SK-N-SH treated with all-trans-retinoic acid at 6 μM for 48 hours (cell line): ENCODE data around the gene PTTG2.

Source experiments
- ATAC-seq: fragments of 200-7000 bp; cut with Tn5 transposase; 3 replicates; pipeline ENCODE4 v1.9.1; 2020; ENCODE audit warnings: mild to moderate bottlenecking, moderate library complexity
- ARNTL ChIP-seq: fragments of 450-650 bp; formaldehyde crosslinking; IDR thresholded peaks from 2 replicates; pipeline ENCODE4 v1.5.0; 2020; ENCODE audit warnings: low read depth, mild to moderate bottlenecking, moderate library complexity, borderline replicate concordance
- BACH2 ChIP-seq: fragments of 250-450 bp; sonication (Bioruptor Pico); IDR thresholded peaks from 2 replicates; pipeline ENCODE4 v1.9.0; 2021; ENCODE audit warnings: mild to moderate bottlenecking, borderline replicate concordance
- CREB5 ChIP-seq: fragments of 250-450 bp; sonication (Bioruptor Pico); IDR thresholded peaks from 2 replicates; pipeline ENCODE4 v1.5.1; 2020; ENCODE audit warnings: low read depth, mild to moderate bottlenecking, moderate library complexity
- CSDC2 ChIP-seq: fragments of 250-450 bp; sonication (Bioruptor Pico); IDR thresholded peaks from 2 replicates; pipeline ENCODE4 v1.5.0; 2020; ENCODE audit warnings: mild to moderate bottlenecking, moderate library complexity
- CSRNP3 ChIP-seq: fragments of 250-450 bp; sonication (Bioruptor Pico); IDR thresholded peaks from 2 replicates; pipeline ENCODE4 v1.5.1; 2021; ENCODE audit warnings: mild to moderate bottlenecking, moderate library complexity
- ESRRG ChIP-seq: fragments of 250-450 bp; sonication (Bioruptor Pico); IDR thresholded peaks from 2 replicates; pipeline ENCODE4 v1.6.1; 2021; ENCODE audit warnings: mild to moderate bottlenecking
- ISL1 ChIP-seq: fragments of 250-450 bp; sonication (Bioruptor Pico); IDR thresholded peaks from 2 replicates; pipeline ENCODE4 v2.1.2; 2022; ENCODE audit warnings: mild to moderate bottlenecking, moderate library complexity
- OSR1 ChIP-seq: fragments of 250-450 bp; sonication (Bioruptor Pico); IDR thresholded peaks from 2 replicates; pipeline ENCODE4 v1.8.0; 2022; ENCODE audit warnings: moderate library complexity, mild to moderate bottlenecking, inconsistent platforms
- PATZ1 ChIP-seq: fragments of 250-450 bp; sonication (Bioruptor Pico); IDR thresholded peaks from 2 replicates; pipeline ENCODE4 v1.8.0; 2020; ENCODE audit warnings: mild to moderate bottlenecking, moderate library complexity, borderline replicate concordance
- POU6F1 ChIP-seq: fragments of 250-450 bp; sonication (Bioruptor Pico); IDR thresholded peaks from 2 replicates; pipeline ENCODE4 v1.8.0; 2021; ENCODE audit warnings: low read depth, mild to moderate bottlenecking, moderate library complexity, borderline replicate concordance
- PPARA ChIP-seq: fragments of 250-450 bp; sonication (Bioruptor Pico); IDR thresholded peaks from 2 replicates; pipeline ENCODE4 v1.5.0; 2020; ENCODE audit warnings: mild to moderate bottlenecking, borderline replicate concordance
- SNAI2 ChIP-seq: fragments of 250-450 bp; sonication (Bioruptor Pico); IDR thresholded peaks from 2 replicates; pipeline ENCODE4 v1.5.0; 2020; ENCODE audit warnings: mild to moderate bottlenecking, moderate library complexity
- TCF4 ChIP-seq: fragments of 250-450 bp; sonication (Bioruptor Pico); IDR thresholded peaks from 2 replicates; pipeline ENCODE4 v1.8.0; 2021; ENCODE audit warnings: mild to moderate bottlenecking, moderate library complexity, borderline replicate concordance
- TOX ChIP-seq: fragments of 250-450 bp; sonication (Bioruptor Pico); IDR thresholded peaks from 2 replicates; pipeline ENCODE4 v1.8.0; 2021; ENCODE audit warnings: mild to moderate bottlenecking, moderate library complexity, borderline replicate concordance
- TSHZ2 ChIP-seq: fragments of 250-450 bp; sonication (Bioruptor Pico); IDR thresholded peaks from 2 replicates; pipeline ENCODE4 v1.5.0; 2020; ENCODE audit warnings: mild to moderate bottlenecking, moderate library complexity
- ZC3H10 ChIP-seq: fragments of 250-450 bp; sonication (Bioruptor Pico); IDR thresholded peaks from 2 replicates; pipeline ENCODE4 v1.5.1; 2021; ENCODE audit warnings: mild to moderate bottlenecking, moderate library complexity
- ZFP3 ChIP-seq: fragments of 250-450 bp; sonication (Bioruptor Pico); IDR thresholded peaks from 2 replicates; pipeline ENCODE4 v1.5.0; 2020; ENCODE audit warnings: mild to moderate bottlenecking, moderate library complexity
- ZFP30 ChIP-seq: fragments of 450-650 bp; formaldehyde crosslinking; IDR thresholded peaks from 2 replicates; pipeline ENCODE4 v1.5.0; 2022; ENCODE audit warnings: mild to moderate bottlenecking, moderate library complexity
- ZNF565 ChIP-seq: fragments of 450-650 bp; formaldehyde crosslinking; conservative IDR thresholded peaks from 2 replicates; pipeline ENCODE4 v1.5.0; 2020; ENCODE audit warnings: low read depth, mild to moderate bottlenecking, moderate library complexity
- ZNF70 ChIP-seq: fragments of 450-650 bp; formaldehyde crosslinking; IDR thresholded peaks from 2 replicates; pipeline ENCODE4 v1.5.0; 2020; ENCODE audit warnings: mild to moderate bottlenecking, moderate library complexity
- ZNF8 ChIP-seq: fragments of 450-650 bp; formaldehyde crosslinking; IDR thresholded peaks from 2 replicates; pipeline ENCODE4 v1.5.0; 2020; ENCODE audit warnings: mild to moderate bottlenecking, moderate library complexity

PTTG2 gene

GRCh38 chr4:37977471-37978247, 17.5 kb downstream of the PTTG2 start:
- TF ChIP-seq ARNTL (CRISPR knock-in tag) (no peak), ISL1 (no peak), ZFP30 (CRISPR knock-in tag) (no peak), ESRRG (no peak), BACH2 (CRISPR knock-in tag) (no peak)
- TF ChIP-seq, all 23 proteins: peak for 0
- ATAC-seq = peak; percentile 87

GRCh38 chr4:37978248-37978924, 18.2 kb downstream of the PTTG2 start:
- no peak for TF ChIP-seq TCF4 (CRISPR knock-in tag)
- no peak for TF ChIP-seq ESRRG
- no peak for TF ChIP-seq ISL1
- TF ChIP-seq ZNF565 (CRISPR knock-in tag) = no peak
- no peak for TF ChIP-seq PATZ1 (CRISPR knock-in tag)
- TF ChIP-seq BACH2 (CRISPR knock-in tag) = no peak
- no peak for TF ChIP-seq CSRNP3 (CRISPR knock-in tag)
- no peak for TF ChIP-seq OSR1
- no peak for TF ChIP-seq ZC3H10
- no peak for TF ChIP-seq PPARA (CRISPR knock-in tag)
- TF ChIP-seq POU6F1 = no peak
- TF ChIP-seq ZFP30 (CRISPR knock-in tag) = no peak
- TF ChIP-seq CSDC2 (CRISPR knock-in tag) = no peak
- no peak for TF ChIP-seq ZFP3 (CRISPR knock-in tag)
- no peak for TF ChIP-seq ZNF70 (CRISPR knock-in tag)
- TF ChIP-seq CREB5 (CRISPR knock-in tag) = no peak
- TF ChIP-seq SNAI2 (CRISPR knock-in tag) = no peak
- TF ChIP-seq ZNF8 (CRISPR knock-in tag) = no peak
- peak; percentile 4; the same call in 1 of the 3 replicates for ATAC-seq

GRCh38 chr4:37980246-37980645, 20.0 kb downstream of the PTTG2 start:
- no peak for TF ChIP-seq ZNF565 (CRISPR knock-in tag)
- no peak for TF ChIP-seq ZNF8 (CRISPR knock-in tag)
- no peak for TF ChIP-seq TOX

GRCh38 chr4:37981425-37981824, 21.2 kb downstream of the PTTG2 start:
- ATAC-seq = no peak
- TF ChIP-seq TSHZ2 (CRISPR knock-in tag) (no peak), ISL1 (no peak), ZFP30 (CRISPR knock-in tag) (no peak), CSDC2 (CRISPR knock-in tag) (no peak), CSRNP3 (CRISPR knock-in tag) (no peak), PATZ1 (CRISPR knock-in tag) (no peak), PPARA (CRISPR knock-in tag) (no peak), TCF4 (CRISPR knock-in tag) (no peak), ZFP3 (CRISPR knock-in tag) (no peak)

More at GRCh38 chr4:37980246-37980645, 20.0 kb downstream of the PTTG2 start:
- no peak for ATAC-seq
